Mammary epithelial cell (primary cell): ENCODE measurements around the gene GDI1.

Source experiments
- CTCF ChIP-seq, 2 donors: IDR thresholded peaks in 1 of 2; conservative IDR thresholded peaks in 1 of 2; 2 replicates each; pipeline ENCODE4 v1.5.1; 2011 to 2012; ENCODE audit warnings: inconsistent platforms in 2 of 2, low read length in 2 of 2, mild to moderate bottlenecking in 2 of 2, control low read depth in 1 of 2, low read depth in 1 of 2; ENCODE audit not compliant: insufficient read depth in 1 of 2; ENCODE audit errors: extremely low read depth in 1 of 2
- EZH2 ChIP-seq: IDR thresholded peaks from 2 replicates; pipeline ENCODE4 v1.6.1; 2012; ENCODE audit warnings: low read length, inconsistent platforms, borderline replicate concordance

- TF ChIP-seq CTCF (conservative IDR thresholded peaks at IDR 0.05 in 1 of 2, IDR thresholded peaks at IDR 0.05 in 1 of 2; ENCODE audit: extremely low read depth in 1 of 2, insufficient read depth in 1 of 2, low read depth in 1 of 2, low read length in 2 of 2) (no peak), EZH2 (no peak)
Measured at GRCh38 chrX:154437971-154438893, 1.3 kb downstream of the GDI1 start.
